ENCODE data around the gene HSDL2.
"Not testable (repeated sequence)": the region's sequence is repeated elsewhere in the genome, so short reads cannot be mapped to it uniquely, and the experiment has no call there.

Gene HSDL2

GRCh38 chr9:112505086-112505485 lies 125.2 kb downstream of the HSDL2 start:
- no peak for DNase-seq

- DNase-seq, result no peak
These were observed 125.7 kb downstream of the HSDL2 start for GRCh38 chr9:112505607-112506006.

- DNase-seq, result no peak
These were observed 126.7 kb downstream of the HSDL2 start for GRCh38 chr9:112506571-112506970.

GRCh38 chr9:112507001-112507680 lies 127.2 kb downstream of the HSDL2 start:
- no peak for DNase-seq

GRCh38 chr9:112508377-112508776 lies 128.5 kb downstream of the HSDL2 start:
- DNase-seq, result no peak

GRCh38 chr9:112512377-112512776 lies 132.5 kb downstream of the HSDL2 start:
- DNase-seq, result not testable (repeated sequence)

GRCh38 chr9:112516769-112517168 lies 136.9 kb downstream of the HSDL2 start:
- no peak for DNase-seq

- DNase-seq, result no peak
These were observed 140.2 kb downstream of the HSDL2 start for GRCh38 chr9:112520069-112520468.

GRCh38 chr9:112520656-112521055 lies 140.7 kb downstream of the HSDL2 start:
- no peak for DNase-seq

Measured in NCI-H345 (cell line).